Esophagus muscularis mucosa (tissue), 4 donors: Measurements from ENCODE around the gene UBE4B. TPM values are rescaled to one million over a fixed set of nuclear protein-coding genes. Genes with fewer than 3 reads are reported as not detected.

Source experiments
- DNase-seq: peaks from one replicate; pipeline ENCODE4 v3.0.0-alpha.2; 2017; ENCODE audit errors: extremely low spot score
- H3K27ac ChIP-seq, 4 donors: fragments of 200-600 bp; sonication (generic); replicated peaks in 1 of 4; 1 replicate in 3 of 4; 2 replicates in 1 of 4; pipeline ENCODE4 v1.5.1; 2016 to 2019; ENCODE audit warnings: mild to moderate bottlenecking in 1 of 4
- H3K27me3 ChIP-seq, 4 donors: fragments of 200-600 bp; sonication (generic); one replicate each; pipeline versions ENCODE4 v1.5.1 to v1.6.0; 2016 to 2019
- H3K36me3 ChIP-seq, 4 donors: fragments of 200-600 bp; sonication (generic); one replicate each; pipeline ENCODE4 v1.5.1; 2016 to 2019
- H3K4me1 ChIP-seq, 4 donors: fragments of 200-600 bp; sonication (generic); one replicate each; pipeline ENCODE4 v1.5.1; 2016 to 2019
- H3K4me3 ChIP-seq, 4 donors: fragments of 200-600 bp; sonication (generic); 1 replicate in 2 of 4; 2 replicates in 2 of 4; pipeline ENCODE4 v1.5.1; 2016 to 2019; ENCODE audit warnings: mild to moderate bottlenecking in 4 of 4, moderate library complexity in 1 of 4
- H3K9me3 ChIP-seq, 4 donors: fragments of 200-600 bp; sonication (generic); 1 replicate in 3 of 4; 2 replicates in 1 of 4; pipeline ENCODE4 v1.5.1; 2016 to 2019
- CTCF ChIP-seq, 3 experiments: fragments of 200-600 bp in 2 of 3; fragments of 450-650 bp in 1 of 3; sonication (generic) in 2 of 3; IDR thresholded peaks; one replicate each; pipeline ENCODE4 v1.5.1; 2017 to 2019; ENCODE audit warnings: antibody characterized with exemption in 3 of 3, mild to moderate bottlenecking in 2 of 3, moderate library complexity in 1 of 3
- EP300 ChIP-seq: sonication (generic); formaldehyde crosslinking; IDR thresholded peaks from one replicate; pipeline ENCODE4 v1.6.1; 2017; ENCODE audit warnings: antibody characterized with exemption
- POLR2A ChIP-seq: fragments of 450-650 bp; IDR thresholded peaks from one replicate; pipeline ENCODE4 v1.6.1; 2017; ENCODE audit warnings: antibody characterized with exemption, moderate library complexity, mild to moderate bottlenecking, low read depth
- POLR2AphosphoS5 ChIP-seq, 2 donors: sonication (generic); formaldehyde crosslinking; IDR thresholded peaks; one replicate each; pipeline ENCODE4 v1.6.1; 2017; ENCODE audit warnings: antibody characterized with exemption in 2 of 2
- WGBS: methylation state at CpG from one replicate; pipeline ENCODE4 v1.1.5; 2018; 5-methylcytosine and 5-hydroxymethylcytosine counted together
- intact Hi-C: fragments of 100-400 bp; cut with DNase I; formaldehyde crosslinking; loops from one replicate; pipeline ENCODE4 v1.15.1; 2023
- total RNA-seq, 4 donors: library from RNA; depleted of rRNA; stranded (reverse); fragments of >200 nt; gene quantifications; one replicate each; pipeline versions ENCODE4 v1.1.0 to v1.2.1, GENCODE V29; 2016

UBE4B gene
- total RNA-seq, 4 donors from 2014 or later, result 58.6 to 110 (median 85.5) TPM

GRCh38 chr1:10074852-10075730, 42.3 kb downstream of the UBE4B start:
- 72% methylated on average over 5 of the region's 5 CpGs for WGBS
- intact Hi-C loops, result no loop called here
- Histone ChIP-seq H3K4me1 (peaks cover 13 to 38% (median 27%) of the 10 kb centered on the region in 4 donors), H3K27ac (peak overlapping the region; percentile 24 to 67 (median 57)), H3K27me3 (no peaks in the 10 kb centered on the region), H3K4me3 (no peak overlapping the region), H3K9me3 (no peaks in the 10 kb centered on the region), H3K36me3 (peaks cover 0 to 15% (median 6%) of the 10 kb centered on the region in 4 donors)
- no peak for DNase-seq
- no peak for TF ChIP-seq POLR2A
- TF ChIP-seq POLR2AphosphoS5 (IDR thresholded peaks at IDR 0.05), result peak in 1 of 2 donors; percentile 34

GRCh38 chr1:10075732-10076131, 43.0 kb downstream of the UBE4B start:
- DNase-seq, result no peak

GRCh38 chr1:10078494-10078893, 45.7 kb downstream of the UBE4B start:
- no peaks in the 10 kb centered on the region for H3K27me3 ChIP-seq
- peaks cover 0 to 13% (median 3%) of the 10 kb centered on the region in 4 donors for H3K36me3 ChIP-seq
- peaks cover 13 to 29% (median 24%) of the 10 kb centered on the region in 4 donors for H3K4me1 ChIP-seq
- H3K27ac ChIP-seq, result no peak overlapping the region
- 86% methylated on average over 4 of the region's 4 CpGs for WGBS
- TF ChIP-seq POLR2A (no peak), POLR2AphosphoS5 (IDR thresholded peaks at IDR 0.05) (no peak), CTCF (IDR thresholded peaks at IDR 0.05) (no peak), EP300 (no peak)
- no peak overlapping the region for H3K4me3 ChIP-seq
- DNase-seq, result no peak
- intact Hi-C loops, result no loop called here
- no peaks in the 10 kb centered on the region for H3K9me3 ChIP-seq

More at GRCh38 chr1:10075732-10076131, 43.0 kb downstream of the UBE4B start:
- Histone ChIP-seq H3K27ac (peak overlapping the region; percentile 24 to 67 (median 57)), H3K4me1 (peaks cover 13 to 36% (median 26%) of the 10 kb centered on the region in 4 donors), H3K27me3 (no peaks in the 10 kb centered on the region), H3K4me3 (no peak overlapping the region), H3K9me3 (no peaks in the 10 kb centered on the region), H3K36me3 (peaks cover 0 to 16% (median 9%) of the 10 kb centered on the region in 4 donors)
- 96% methylated on average over 9 of the region's 9 CpGs for WGBS
- intact Hi-C loops, result no loop called here
- TF ChIP-seq POLR2AphosphoS5 (IDR thresholded peaks at IDR 0.05), result no peak
- no peak for TF ChIP-seq CTCF (IDR thresholded peaks at IDR 0.05)
- no peak for TF ChIP-seq EP300
- no peak for TF ChIP-seq POLR2A

- H3K27ac ChIP-seq, result no peak overlapping the region
- H3K4me3 ChIP-seq, result no peak overlapping the region
- intact Hi-C loops, result no loop called here
- 97% methylated on average over 1 of the region's 1 CpG for WGBS
- DNase-seq, result no peak
- peaks cover 0 to 17% (median 4%) of the 10 kb centered on the region in 4 donors for H3K4me1 ChIP-seq
- H3K9me3 ChIP-seq, result no peaks in the 10 kb centered on the region
- TF ChIP-seq POLR2A, result no peak
- TF ChIP-seq POLR2AphosphoS5 (IDR thresholded peaks at IDR 0.05), result no peak
- TF ChIP-seq EP300, result no peak
- TF ChIP-seq CTCF (IDR thresholded peaks at IDR 0.05), result no peak
- H3K27me3 ChIP-seq, result no peaks in the 10 kb centered on the region
- H3K36me3 ChIP-seq, result peaks cover 0 to 14% (median 0%) of the 10 kb centered on the region in 4 donors
Observed at GRCh38 chr1:10080523-10080922, 47.8 kb downstream of the UBE4B start.

- no peaks in the 10 kb centered on the region for H3K27me3 ChIP-seq
- WGBS, result 94% methylated on average over 3 of the region's 3 CpGs
- TF ChIP-seq EP300 (no peak), CTCF (IDR thresholded peaks at IDR 0.05) (no peak), POLR2A (no peak), POLR2AphosphoS5 (IDR thresholded peaks at IDR 0.05) (no peak)
- H3K9me3 ChIP-seq, result no peaks in the 10 kb centered on the region
- H3K4me1 ChIP-seq, result peaks cover 0 to 13% (median 0%) of the 10 kb centered on the region in 4 donors
- H3K36me3 ChIP-seq, result peaks cover 0 to 14% (median 0%) of the 10 kb centered on the region in 4 donors
- H3K4me3 ChIP-seq, result no peak overlapping the region
- intact Hi-C loops, result no loop called here
- DNase-seq, result no peak
- H3K27ac ChIP-seq, result no peak overlapping the region
Observed at GRCh38 chr1:10082785-10083479, 50.2 kb downstream of the UBE4B start.
